Choroid plexus epithelial cell (primary cell): ENCODE measurements around the gene CDK14.

Experiments used
- DNase-seq: peaks from one replicate; pipeline ENCODE4 v3.0.0-alpha.2; 2010; ENCODE audit warnings: low read depth
- H3K4me3 ChIP-seq: 2 replicates; pipeline ENCODE4 v1.5.1; 2011; ENCODE audit warnings: low read depth, mild to moderate bottlenecking, control low read depth, low read length, moderate library complexity
- TF ChIP-seq, protein P1 (sequence below): conservative IDR thresholded peaks from 2 replicates; pipeline ENCODE4 v1.5.1; 2011; ENCODE audit warnings: low read depth, mild to moderate bottlenecking, control low read depth, inconsistent platforms, low read length, moderate library complexity

CDK14 gene

DNA sequence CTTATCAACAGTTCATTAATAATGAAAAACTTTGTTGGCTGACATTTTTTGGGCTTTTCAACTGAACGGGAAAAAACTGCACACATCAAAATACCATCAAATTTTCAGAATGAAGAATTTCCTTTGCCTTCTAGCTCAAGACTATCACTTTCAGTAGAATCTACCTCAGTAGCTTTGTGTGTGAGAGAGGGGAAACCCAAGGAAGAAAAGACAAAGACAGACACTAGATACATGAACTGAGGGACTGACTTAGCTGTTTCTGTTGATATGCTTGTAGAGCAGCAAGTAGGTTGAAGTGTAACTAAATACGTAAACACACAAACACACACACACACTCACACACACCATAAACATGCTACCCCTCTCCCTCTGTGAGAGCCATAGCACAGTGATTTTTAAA lies 257.1 kb downstream of the CDK14 start:
- TF ChIP-seq, protein P1, sequence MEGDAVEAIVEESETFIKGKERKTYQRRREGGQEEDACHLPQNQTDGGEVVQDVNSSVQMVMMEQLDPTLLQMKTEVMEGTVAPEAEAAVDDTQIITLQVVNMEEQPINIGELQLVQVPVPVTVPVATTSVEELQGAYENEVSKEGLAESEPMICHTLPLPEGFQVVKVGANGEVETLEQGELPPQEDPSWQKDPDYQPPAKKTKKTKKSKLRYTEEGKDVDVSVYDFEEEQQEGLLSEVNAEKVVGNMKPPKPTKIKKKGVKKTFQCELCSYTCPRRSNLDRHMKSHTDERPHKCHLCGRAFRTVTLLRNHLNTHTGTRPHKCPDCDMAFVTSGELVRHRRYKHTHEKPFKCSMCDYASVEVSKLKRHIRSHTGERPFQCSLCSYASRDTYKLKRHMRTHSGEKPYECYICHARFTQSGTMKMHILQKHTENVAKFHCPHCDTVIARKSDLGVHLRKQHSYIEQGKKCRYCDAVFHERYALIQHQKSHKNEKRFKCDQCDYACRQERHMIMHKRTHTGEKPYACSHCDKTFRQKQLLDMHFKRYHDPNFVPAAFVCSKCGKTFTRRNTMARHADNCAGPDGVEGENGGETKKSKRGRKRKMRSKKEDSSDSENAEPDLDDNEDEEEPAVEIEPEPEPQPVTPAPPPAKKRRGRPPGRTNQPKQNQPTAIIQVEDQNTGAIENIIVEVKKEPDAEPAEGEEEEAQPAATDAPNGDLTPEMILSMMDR = no peak
- no peak overlapping the region for H3K4me3 ChIP-seq
- no peak for DNase-seq

DNA sequence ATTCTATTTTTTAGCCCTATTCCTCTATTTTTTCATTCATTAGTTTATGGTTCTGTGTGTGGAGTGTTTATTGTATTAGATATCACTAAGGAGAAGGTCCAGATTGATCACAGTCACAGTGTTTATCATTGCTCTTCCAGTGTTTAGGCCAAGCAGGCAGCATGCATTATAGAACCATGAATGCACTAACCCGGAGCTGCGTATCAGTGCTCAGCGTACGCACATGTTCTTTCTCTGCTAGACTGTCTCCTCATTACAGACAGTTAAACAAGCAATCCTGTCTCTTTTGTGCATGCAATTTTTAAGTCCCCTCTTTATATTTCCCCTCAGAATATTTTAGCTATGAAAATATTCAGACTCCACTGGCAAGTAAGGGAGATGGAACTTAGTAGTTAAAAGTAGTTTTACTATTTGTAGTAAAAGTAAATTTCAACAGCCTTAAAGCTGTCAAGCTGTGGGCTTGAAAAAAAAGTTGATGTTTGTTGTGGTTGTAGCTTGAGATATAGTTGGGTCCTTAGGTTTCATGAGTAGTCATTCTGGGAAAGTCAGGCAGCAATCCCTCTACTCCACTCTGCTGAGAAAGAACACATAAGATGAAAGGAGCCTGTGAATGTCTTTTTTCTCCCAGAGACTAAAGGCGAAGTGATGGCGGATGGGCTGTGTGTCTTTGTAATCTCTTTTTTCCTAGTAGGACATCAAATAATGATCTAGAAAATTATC lies 260.4 kb downstream of the CDK14 start:
- H3K4me3 ChIP-seq = no peak overlapping the region
- TF ChIP-seq, protein P1 = no peak
- DNase-seq = no peak

DNA sequence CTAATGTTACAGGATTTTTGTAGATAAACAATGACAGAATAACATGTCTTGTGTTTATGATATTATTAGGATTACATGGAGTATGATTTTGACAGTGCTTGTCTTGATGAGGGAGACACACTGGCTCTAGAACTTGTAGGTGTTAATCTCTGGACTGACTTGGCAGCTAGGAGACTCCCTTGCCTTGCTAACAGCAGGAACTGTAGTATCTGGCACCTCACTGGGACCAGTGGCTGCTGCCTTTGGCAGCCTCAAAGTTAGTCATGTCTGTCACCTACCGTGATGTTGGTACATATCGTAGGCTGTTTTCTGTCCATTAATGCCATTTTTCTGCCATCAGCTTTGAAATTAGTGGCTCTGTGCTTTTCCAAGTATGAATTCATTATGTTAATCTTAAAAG lies 261.5 kb downstream of the CDK14 start:
- TF ChIP-seq, protein P1 = peak; percentile 6

DNA sequence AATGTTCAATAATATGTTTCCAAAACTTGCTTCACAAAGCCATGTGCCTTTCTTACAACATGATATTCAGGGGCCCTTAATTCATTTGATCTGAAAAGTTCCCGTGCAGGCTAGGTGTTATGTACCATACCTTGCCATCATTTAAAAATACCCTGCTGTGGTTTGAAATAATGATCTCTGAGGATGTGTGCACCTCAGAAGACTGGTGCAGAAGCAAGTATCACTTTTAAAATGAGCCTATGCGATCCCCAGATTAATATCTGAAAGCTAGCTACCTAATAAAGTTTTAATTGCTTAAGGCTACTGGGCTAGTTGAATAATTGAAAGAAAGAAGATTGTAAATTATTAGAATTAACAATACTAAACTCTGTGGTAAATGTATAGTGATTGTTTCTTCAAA lies 262.4 kb downstream of the CDK14 start:
- TF ChIP-seq, protein P1 = no peak
- H3K4me3 ChIP-seq = no peak overlapping the region
- DNase-seq = no peak

More for the DNA sequence above, 261.5 kb downstream of the CDK14 start:
- no peak overlapping the region for H3K4me3 ChIP-seq
- peak; percentile 16 for DNase-seq

DNA sequence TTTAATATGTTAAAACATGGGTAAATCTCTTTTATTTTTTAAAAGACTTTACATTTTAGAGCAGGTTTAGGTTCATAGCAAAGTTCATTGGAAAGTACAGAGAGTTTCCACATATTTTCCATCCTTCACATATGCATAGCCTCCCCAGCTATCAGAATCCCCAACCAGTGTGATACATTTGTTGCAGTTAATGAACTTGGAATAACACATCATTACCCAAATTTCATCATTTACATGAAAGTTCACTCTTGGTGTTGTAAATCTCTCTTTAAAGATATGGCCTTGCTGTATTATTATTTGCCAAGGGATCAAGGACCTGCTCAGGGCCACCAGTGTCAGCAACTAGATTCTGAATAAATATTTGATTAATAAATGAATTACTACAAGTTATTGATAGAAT lies 263.4 kb downstream of the CDK14 start:
- H3K4me3 ChIP-seq = no peak overlapping the region
- TF ChIP-seq, protein P1 = no peak
- DNase-seq = no peak

DNA sequence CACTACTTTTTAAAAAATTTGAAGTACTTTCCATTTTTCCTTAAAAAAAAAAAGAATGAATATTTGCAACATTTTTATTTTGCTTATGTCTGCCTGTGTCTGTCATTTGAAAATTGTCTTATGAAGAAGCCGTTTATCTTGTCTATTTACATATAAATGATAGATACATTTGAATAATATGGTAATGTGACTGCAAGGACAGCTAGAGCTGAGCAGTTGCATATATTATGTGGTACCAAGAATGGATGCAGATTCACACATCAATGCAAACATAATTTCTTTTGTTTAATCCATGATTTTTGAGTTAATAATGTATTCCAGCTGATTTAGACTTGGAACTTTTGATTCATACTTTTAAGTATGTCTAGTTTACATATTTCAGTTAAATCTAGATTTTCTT lies 268.0 kb downstream of the CDK14 start:
- H3K4me3 ChIP-seq = no peak overlapping the region
- TF ChIP-seq, protein P1 = no peak
- DNase-seq = no peak

DNA sequence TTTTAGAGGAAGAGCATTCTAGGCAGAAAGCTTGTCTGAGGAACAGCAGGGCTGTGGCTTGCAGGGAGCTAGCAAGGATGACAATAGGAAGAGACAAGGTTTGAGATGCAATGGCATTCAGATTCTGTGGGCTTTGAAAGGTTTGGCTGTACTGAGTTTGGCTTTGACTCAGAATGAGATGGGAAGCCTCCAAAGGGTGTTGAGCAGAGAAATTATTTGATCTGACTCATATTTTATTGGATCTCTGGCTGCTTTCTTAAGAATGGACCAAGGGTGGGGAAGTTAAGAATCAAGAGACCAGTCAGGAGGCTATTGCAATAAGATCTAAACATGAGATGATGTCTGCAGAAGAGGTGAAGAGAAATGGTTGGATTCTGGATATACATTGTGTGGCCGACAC lies 273.2 kb downstream of the CDK14 start:
- no peak for DNase-seq
- H3K4me3 ChIP-seq = no peak overlapping the region

More for the DNA sequence above, 273.2 kb downstream of the CDK14 start:
- TF ChIP-seq, protein P1 = no peak
